Activated T-helper 2 cell treated with anti-CD3 and anti-CD28 coated beads, Interferon-gamma antibody, Interleukin-2, Interleukin-4, amounts not matched to agents 10 μg/mL and 5 μg/mL and 100 μg/mL, durations not matched to agents 14 hours and 24 hours and 36 hours (primary cell): ENCODE results near the gene BLTP3B. TPM values are rescaled to one million over a fixed set of nuclear protein-coding genes. Genes with fewer than 3 reads are reported as not detected.
A peak's percentile ranks its signal among the peaks of the same experiment; 100 is the strongest.

Experiments
- DNase-seq: peaks from one replicate; pipeline ENCODE4 v3.0.0; 2021; ENCODE audit warnings: low spot score
- H3K27ac Mint-ChIP-seq: one replicate; pipeline ENCODE4 v1.8.0; 2021; ENCODE audit warnings: mixed read lengths
- H3K27me3 Mint-ChIP-seq: one replicate; pipeline ENCODE4 v1.8.0; 2021; ENCODE audit warnings: low read depth, mixed read lengths
- H3K36me3 Mint-ChIP-seq: one replicate; pipeline ENCODE4 v1.8.0; 2021; ENCODE audit warnings: low read depth, mixed read lengths
- H3K4me1 Mint-ChIP-seq: one replicate; pipeline ENCODE4 v1.8.0; 2021; ENCODE audit warnings: low read depth, mixed read lengths
- H3K4me3 Mint-ChIP-seq: one replicate; pipeline ENCODE4 v1.8.0; 2021; ENCODE audit warnings: low read depth, mild to moderate bottlenecking, moderate library complexity, mixed read lengths
- H3K9me3 Mint-ChIP-seq: one replicate; pipeline ENCODE4 v1.8.0; 2021; ENCODE audit warnings: mixed read lengths
- intact Hi-C: fragments of 100-400 bp; cut with micrococcal nuclease; formaldehyde crosslinking; loops from one replicate; pipeline ENCODE4 v1.15.1; 2023
- total RNA-seq: library from RNA; stranded (reverse); gene quantifications from 2 replicates; pipeline ENCODE4 v1.2.3, GENCODE V29; 2022

Gene BLTP3B
- total RNA-seq, 1 donor from 2014 or later: 73.2 TPM

GRCh38 chr12:100127766-100128511 lies 14.7 kb downstream of the BLTP3B start:
- Mint-ChIP-seq H3K36me3 (peaks cover 26% of the 10 kb centered on the region), H3K4me1 (peaks cover 32% of the 10 kb centered on the region), H3K4me3 (no peak overlapping the region), H3K9me3 (peaks cover 6% of the 10 kb centered on the region), H3K27me3 (no peaks in the 10 kb centered on the region), H3K27ac (no peak overlapping the region)
- intact Hi-C loops: no loop called here
- DNase-seq: no peak

- peaks cover 40% of the 10 kb centered on the region for H3K36me3 Mint-ChIP-seq
- no peak for DNase-seq
- peaks cover 19% of the 10 kb centered on the region for H3K9me3 Mint-ChIP-seq
- no peak overlapping the region for H3K4me3 Mint-ChIP-seq
- no peaks in the 10 kb centered on the region for H3K27me3 Mint-ChIP-seq
- intact Hi-C loops: no loop called here
- no peak overlapping the region for H3K27ac Mint-ChIP-seq
- H3K4me1 Mint-ChIP-seq: peaks cover 22% of the 10 kb centered on the region
Observed at GRCh38 chr12:100123316-100124095, 19.2 kb downstream of the BLTP3B start.

GRCh38 chr12:100120355-100120754 lies 22.3 kb downstream of the BLTP3B start:
- Mint-ChIP-seq H3K4me1 (peaks cover 4% of the 10 kb centered on the region), H3K36me3 (peaks cover 53% of the 10 kb centered on the region), H3K9me3 (peaks cover 36% of the 10 kb centered on the region), H3K4me3 (no peak overlapping the region), H3K27ac (no peak overlapping the region), H3K27me3 (no peaks in the 10 kb centered on the region)
- intact Hi-C loops: no loop called here
- no peak for DNase-seq

GRCh38 chr12:100115291-100115690 lies 27.4 kb downstream of the BLTP3B start:
- intact Hi-C loops: no loop called here
- DNase-seq: no peak
- no peaks in the 10 kb centered on the region for H3K27me3 Mint-ChIP-seq
- no peak overlapping the region for H3K4me3 Mint-ChIP-seq
- peaks cover 51% of the 10 kb centered on the region for H3K36me3 Mint-ChIP-seq
- no peak overlapping the region for H3K27ac Mint-ChIP-seq
- H3K9me3 Mint-ChIP-seq: peaks cover 29% of the 10 kb centered on the region
- peaks cover 13% of the 10 kb centered on the region for H3K4me1 Mint-ChIP-seq

GRCh38 chr12:100114574-100114973 lies 28.1 kb downstream of the BLTP3B start:
- intact Hi-C loops: no loop called here
- peaks cover 16% of the 10 kb centered on the region for H3K4me1 Mint-ChIP-seq
- no peak overlapping the region for H3K27ac Mint-ChIP-seq
- DNase-seq: no peak
- peaks cover 53% of the 10 kb centered on the region for H3K36me3 Mint-ChIP-seq
- no peaks in the 10 kb centered on the region for H3K27me3 Mint-ChIP-seq
- peaks cover 28% of the 10 kb centered on the region for H3K9me3 Mint-ChIP-seq
- H3K4me3 Mint-ChIP-seq: no peak overlapping the region

- Mint-ChIP-seq H3K36me3 (peaks cover 57% of the 10 kb centered on the region), H3K27me3 (no peaks in the 10 kb centered on the region), H3K4me1 (peaks cover 16% of the 10 kb centered on the region), H3K9me3 (peaks cover 14% of the 10 kb centered on the region), H3K27ac (no peak overlapping the region), H3K4me3 (no peak overlapping the region)
- no peak for DNase-seq
- intact Hi-C loops: no loop called here
Observed at GRCh38 chr12:100110276-100110675, 32.4 kb downstream of the BLTP3B start.

- intact Hi-C loops: no loop called here
- Mint-ChIP-seq H3K9me3 (peaks cover 14% of the 10 kb centered on the region), H3K27me3 (no peaks in the 10 kb centered on the region), H3K4me1 (peaks cover 5% of the 10 kb centered on the region), H3K4me3 (no peak overlapping the region), H3K36me3 (peaks cover 63% of the 10 kb centered on the region), H3K27ac (no peak overlapping the region)
- DNase-seq: no peak
Observed at GRCh38 chr12:100106861-100107260, 35.8 kb downstream of the BLTP3B start.

- DNase-seq: no peak
- intact Hi-C loops: no loop called here
- Mint-ChIP-seq H3K27ac (no peak overlapping the region), H3K9me3 (peaks cover 14% of the 10 kb centered on the region), H3K4me1 (peaks cover 16% of the 10 kb centered on the region), H3K27me3 (no peaks in the 10 kb centered on the region), H3K36me3 (peaks cover 75% of the 10 kb centered on the region), H3K4me3 (no peak overlapping the region)
Observed at GRCh38 chr12:100105661-100106060, 37.0 kb downstream of the BLTP3B start.

- no peak for DNase-seq
- H3K9me3 Mint-ChIP-seq: no peaks in the 10 kb centered on the region
- no peaks in the 10 kb centered on the region for H3K27me3 Mint-ChIP-seq
- no peak overlapping the region for H3K4me3 Mint-ChIP-seq
- intact Hi-C loops: loop anchor here (1.0 to 5.0 kb wide), 2 partner anchors 40 to 44 kb away; no protein-coding TSS in a partner anchor
- H3K27ac Mint-ChIP-seq: peak overlapping the region; percentile 69
- H3K36me3 Mint-ChIP-seq: peaks cover 65% of the 10 kb centered on the region
- H3K4me1 Mint-ChIP-seq: peaks cover 11% of the 10 kb centered on the region
Observed at GRCh38 chr12:100101000-100101399, 41.7 kb downstream of the BLTP3B start.

Other genes starting within 250 kb of the BLTP3B start
- gene ANKS1B, start 157.9 kb downstream of the BLTP3B start, total RNA-seq: 0.76 and 1.0 TPM in 2 replicates
- gene ACTR6, start 57.9 kb upstream of the BLTP3B start, total RNA-seq: 40.4 and 42.1 TPM in 2 replicates
- 1.7 and 1.8 TPM in 2 replicates for gene DEPDC4, start 124.2 kb upstream of the BLTP3B start, total RNA-seq
- 31.8 and 34.5 TPM in 2 replicates for gene SCYL2, start 124.3 kb upstream of the BLTP3B start, total RNA-seq
- gene SLC17A8, start 214.2 kb upstream of the BLTP3B start, total RNA-seq: not detected in 2 replicates